ENCODE measurements around the gene SDC1. TPM values are rescaled to one million over a fixed set of nuclear protein-coding genes. Genes with fewer than 3 reads are reported as not detected.
A peak's percentile ranks its signal among the peaks of the same experiment; 100 is the strongest.

Gene SDC1
- total RNA-seq, 6 experiments from 2014 or later: 260 to 452 (median 415) TPM

DNA sequence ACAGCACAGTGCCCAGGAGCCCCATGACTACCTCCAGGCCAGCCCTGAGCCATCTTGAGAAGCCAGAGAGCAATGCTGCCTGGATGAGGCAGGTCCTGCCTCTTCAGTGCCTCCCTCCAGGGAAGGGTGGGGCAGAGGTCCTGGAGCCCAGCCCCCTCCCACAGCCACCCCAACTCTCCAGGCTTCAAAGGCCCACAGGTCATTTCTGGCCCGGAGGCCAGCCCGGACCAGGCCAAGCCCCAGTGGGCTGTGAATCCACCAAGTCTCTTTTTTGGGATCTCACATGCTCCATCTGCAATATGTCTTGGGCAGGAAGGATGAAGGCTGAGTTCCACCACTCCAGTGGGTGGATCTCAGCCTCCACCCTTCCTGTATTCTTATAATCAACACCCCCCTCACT is 36.7 kb downstream of the SDC1 start:
- ATAC-seq: no peak
- no peak for DNase-seq
- no peaks in the 10 kb centered on the region for H3K9me3 ChIP-seq
- WGBS (ENCODE audit: insufficient coverage, low coverage, low lambda C conversion rate, missing lambda C conversion rate): no CpG with 5 or more reads among the region's 2 CpGs
- H3K27me3 ChIP-seq: no peaks in the 10 kb centered on the region
- intact Hi-C loops (cut with DNase I): loop anchor here in 1 of 2 donors (10.0 kb wide), 1 partner anchor 53 kb away; no protein-coding TSS in a partner anchor
- H3K27ac ChIP-seq: no peak overlapping the region
- H3K36me3 ChIP-seq: no peaks in the 10 kb centered on the region
- peaks cover 0 to 75% (median 36%) of the 10 kb centered on the region in 4 donors for H3K4me1 ChIP-seq
- no peak for TF ChIP-seq POLR2A (IDR thresholded peaks at IDR 0.05)
- TF ChIP-seq, protein P1, sequence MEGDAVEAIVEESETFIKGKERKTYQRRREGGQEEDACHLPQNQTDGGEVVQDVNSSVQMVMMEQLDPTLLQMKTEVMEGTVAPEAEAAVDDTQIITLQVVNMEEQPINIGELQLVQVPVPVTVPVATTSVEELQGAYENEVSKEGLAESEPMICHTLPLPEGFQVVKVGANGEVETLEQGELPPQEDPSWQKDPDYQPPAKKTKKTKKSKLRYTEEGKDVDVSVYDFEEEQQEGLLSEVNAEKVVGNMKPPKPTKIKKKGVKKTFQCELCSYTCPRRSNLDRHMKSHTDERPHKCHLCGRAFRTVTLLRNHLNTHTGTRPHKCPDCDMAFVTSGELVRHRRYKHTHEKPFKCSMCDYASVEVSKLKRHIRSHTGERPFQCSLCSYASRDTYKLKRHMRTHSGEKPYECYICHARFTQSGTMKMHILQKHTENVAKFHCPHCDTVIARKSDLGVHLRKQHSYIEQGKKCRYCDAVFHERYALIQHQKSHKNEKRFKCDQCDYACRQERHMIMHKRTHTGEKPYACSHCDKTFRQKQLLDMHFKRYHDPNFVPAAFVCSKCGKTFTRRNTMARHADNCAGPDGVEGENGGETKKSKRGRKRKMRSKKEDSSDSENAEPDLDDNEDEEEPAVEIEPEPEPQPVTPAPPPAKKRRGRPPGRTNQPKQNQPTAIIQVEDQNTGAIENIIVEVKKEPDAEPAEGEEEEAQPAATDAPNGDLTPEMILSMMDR (IDR thresholded peaks at IDR 0.05): no peak
- no peak overlapping the region for H3K4me3 ChIP-seq

GRCh38 chr2:20187331-20187730 is 37.6 kb downstream of the SDC1 start:
- Histone ChIP-seq H3K27me3 (no peaks in the 10 kb centered on the region), H3K4me1 (peaks cover 0 to 75% (median 36%) of the 10 kb centered on the region in 4 donors), H3K4me3 (no peak overlapping the region), H3K36me3 (no peaks in the 10 kb centered on the region), H3K9me3 (no peaks in the 10 kb centered on the region), H3K27ac (no peak overlapping the region)
- intact Hi-C loops (cut with DNase I): loop anchor here in 1 of 2 donors (10.0 kb wide), 1 partner anchor 53 kb away; no protein-coding TSS in a partner anchor
- TF ChIP-seq, protein P1 (IDR thresholded peaks at IDR 0.05): no peak
- no peak for TF ChIP-seq POLR2A (IDR thresholded peaks at IDR 0.05)
- WGBS (ENCODE audit: insufficient coverage, low coverage, low lambda C conversion rate, missing lambda C conversion rate): no CpG with 5 or more reads among the region's 3 CpGs
- DNase-seq (peak in 1 of 3 donors; percentile 26), ATAC-seq (no peak)

DNA sequence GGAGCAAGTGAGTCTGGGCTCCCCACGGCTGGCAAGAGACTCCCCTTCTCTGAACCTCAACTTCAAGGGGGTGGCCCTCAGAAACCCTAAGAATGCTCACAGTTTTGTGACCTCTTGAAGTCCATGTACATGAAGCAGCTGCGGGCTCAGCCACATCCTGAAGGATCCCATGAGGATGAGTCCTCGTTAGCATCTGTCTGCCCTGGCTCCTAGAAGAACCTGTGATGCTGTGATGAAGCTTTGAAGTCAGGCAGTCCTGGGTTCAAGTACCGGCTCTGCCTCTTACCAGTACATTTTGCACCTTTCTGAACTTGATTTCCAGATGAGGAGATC is 38.1 kb downstream of the SDC1 start:
- Histone ChIP-seq H3K36me3 (no peaks in the 10 kb centered on the region), H3K27me3 (no peaks in the 10 kb centered on the region), H3K9me3 (no peaks in the 10 kb centered on the region), H3K4me3 (no peak overlapping the region), H3K4me1 (peaks cover 0 to 75% (median 36%) of the 10 kb centered on the region in 4 donors), H3K27ac (peak overlapping the region; percentile 49 to 87 (median 58))
- DNase-seq (no peak), ATAC-seq (no peak)
- 80% methylated on average over 3 of the region's 4 CpGs for whole genome bisulfite sequencing (ENCODE audit: insufficient coverage, low coverage, low lambda C conversion rate, missing lambda C conversion rate)
- intact Hi-C loops (cut with DNase I): loop anchor here in 1 of 2 donors (10.0 kb wide), 1 partner anchor 52 kb away; no protein-coding TSS in a partner anchor
- TF ChIP-seq POLR2A (IDR thresholded peaks at IDR 0.05): no peak
- TF ChIP-seq, protein P1 (IDR thresholded peaks at IDR 0.05): no peak

GRCh38 chr2:20186078-20186854 is 38.7 kb downstream of the SDC1 start:
- peak; percentile 48 to 82 (median 49) for DNase-seq
- ATAC-seq: peak; percentile 5 to 51 (median 42)
- TF ChIP-seq, protein P1 (IDR thresholded peaks at IDR 0.05): no peak
- peak; percentile 77 for TF ChIP-seq POLR2A (IDR thresholded peaks at IDR 0.05)
- no peaks in the 10 kb centered on the region for H3K27me3 ChIP-seq
- peak overlapping the region; percentile 49 to 87 (median 58) for H3K27ac ChIP-seq
- H3K36me3 ChIP-seq: no peaks in the 10 kb centered on the region
- H3K4me1 ChIP-seq: peaks cover 0 to 75% (median 36%) of the 10 kb centered on the region in 4 donors
- H3K9me3 ChIP-seq: no peaks in the 10 kb centered on the region
- 20% methylated on average over 3 of the region's 13 CpGs for WGBS (ENCODE audit: insufficient coverage, low coverage, low lambda C conversion rate, missing lambda C conversion rate)
- intact Hi-C loops (cut with DNase I): loop anchor here in 1 of 2 donors (10.0 kb wide), 1 partner anchor 51 kb away; no protein-coding TSS in a partner anchor
- H3K4me3 ChIP-seq: peak overlapping the region in 1 of 3 donors; percentile 17

Measured in right lobe of liver (tissue), 6 donors.